Measurements from ENCODE around the gene MNT.

GRCh38 chr17:2438823-2439222, 38.0 kb upstream of the MNT start:
- no peak for TF ChIP-seq TSHZ1 (CRISPR knock-in tag; IDR thresholded peaks at IDR 0.05)
- TF ChIP-seq HMGXB4 (CRISPR knock-in tag; IDR thresholded peaks at IDR 0.05) = no peak
- no peak for TF ChIP-seq RFX1 (IDR thresholded peaks at IDR 0.05)
- TF ChIP-seq POLR2A (conservative IDR thresholded peaks at IDR 0.05) = no peak

Measured in K562 (cell line).